Measurements from ENCODE around the gene CEACAM1.
A peak's percentile ranks its signal among the peaks of the same experiment; 100 is the strongest.
"Not testable (repeated sequence)": the region's sequence is repeated elsewhere in the genome, so short reads cannot be mapped to it uniquely, and the experiment has no call there.

CEACAM1 gene

DNA sequence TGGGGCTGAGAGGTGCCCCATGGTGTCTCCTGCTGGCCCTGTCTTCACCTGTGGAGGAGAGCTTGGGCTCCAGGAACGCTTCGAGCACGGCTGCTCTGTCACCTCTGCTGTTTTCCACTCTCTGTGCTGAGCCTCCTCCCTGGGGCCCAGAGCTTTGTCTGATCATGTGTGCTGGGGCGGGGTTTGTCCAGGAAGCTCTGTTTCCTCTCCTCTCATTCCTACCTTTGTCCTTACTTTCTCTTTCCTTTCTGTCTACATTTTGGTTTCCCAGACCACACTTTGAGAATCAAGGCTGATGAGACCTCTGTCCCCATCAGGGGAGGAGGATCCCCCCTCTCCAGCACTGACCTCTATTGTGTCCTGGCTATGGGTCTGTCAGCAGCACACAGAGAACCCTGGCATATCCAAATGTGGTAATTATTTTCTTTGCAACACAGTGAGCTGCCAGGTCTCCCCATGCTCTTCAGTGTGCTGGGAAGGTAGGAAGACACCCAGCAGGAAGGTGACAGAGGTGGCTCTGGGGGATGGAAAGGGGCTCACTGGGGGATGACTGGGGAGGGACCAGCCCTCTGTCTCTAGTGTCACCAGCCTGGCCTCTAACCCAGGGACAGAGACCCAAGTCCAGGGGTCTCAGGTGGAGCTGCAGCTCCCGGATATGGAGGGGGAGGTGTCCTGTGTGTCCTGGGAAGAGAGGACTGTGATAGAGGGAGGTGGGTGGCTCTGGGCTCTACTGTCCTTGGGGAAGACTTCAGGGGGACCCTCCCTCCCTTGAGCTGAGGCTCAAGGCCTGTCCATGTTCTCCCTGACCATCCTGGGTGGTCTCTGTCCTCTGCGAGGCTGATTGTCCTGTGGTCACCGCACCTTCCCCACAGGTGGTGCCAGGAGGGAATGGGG is at the start of gene CEACAM1:
CEACAM1 (minus strand) TSS at position 128 of the 894 bp plus-strand sequence; CDS start at position 21, 107 bp downstream.
- peak; percentile 14 for DNase-seq

DNA sequence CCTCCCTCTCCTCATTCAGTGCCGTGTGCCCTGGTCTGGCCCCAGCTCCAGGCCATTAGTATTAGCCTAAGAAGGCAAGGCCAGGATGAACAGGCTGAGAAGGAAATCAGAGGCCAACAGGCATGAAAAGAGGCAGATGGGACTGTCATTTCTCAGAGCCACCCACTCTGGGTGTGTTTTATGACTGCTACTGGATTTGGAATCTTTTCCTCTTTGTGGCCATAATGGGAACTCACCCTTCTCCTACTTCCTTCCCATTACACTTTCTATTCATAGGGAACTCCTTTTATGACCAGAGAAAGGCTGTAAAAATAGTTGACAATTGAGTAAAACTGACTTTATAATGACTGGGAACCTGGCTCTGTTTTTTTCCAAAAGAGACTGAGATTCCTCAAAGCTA is 48.7 kb upstream of the CEACAM1 start:
- no peak for DNase-seq

DNA sequence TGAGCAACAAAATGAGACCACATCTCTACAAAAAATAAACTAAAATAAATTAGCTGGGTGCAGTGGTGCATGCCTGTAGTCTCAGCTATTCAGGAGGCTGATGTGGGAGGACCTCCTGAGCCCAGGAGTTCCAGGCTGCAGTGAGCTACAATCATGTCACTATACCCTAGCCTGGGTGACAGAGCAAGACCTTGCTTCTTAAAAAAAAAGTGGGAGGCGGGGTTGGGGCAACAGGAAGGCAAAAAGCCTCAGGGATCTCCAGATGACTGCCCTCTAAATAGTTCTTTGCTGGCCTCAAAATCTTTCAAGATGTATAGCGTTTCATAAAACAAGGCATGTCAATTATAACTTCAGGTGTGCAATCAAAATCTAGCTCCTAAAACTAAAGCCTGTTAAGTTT is 48.0 kb upstream of the CEACAM1 start:
- no peak for DNase-seq

DNA sequence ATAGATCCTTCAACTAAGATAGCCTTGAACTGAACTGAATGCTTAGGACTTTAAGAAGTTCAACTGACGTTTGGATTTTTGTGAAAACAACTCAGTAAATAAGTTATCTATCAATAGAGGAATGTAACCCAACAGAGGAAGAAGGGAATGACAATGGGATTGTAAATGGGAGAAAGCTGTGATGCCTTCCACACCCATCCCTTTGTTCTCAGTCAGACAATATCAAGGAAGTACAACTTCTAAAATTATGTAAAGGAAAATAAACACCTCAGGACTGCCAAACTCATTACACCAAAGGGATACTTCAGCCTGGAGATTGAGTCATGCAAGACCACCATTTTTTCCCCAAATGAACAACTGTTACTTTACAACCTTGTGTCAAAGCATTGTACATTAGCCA is 45.4 kb upstream of the CEACAM1 start:
- DNase-seq: no peak

DNA sequence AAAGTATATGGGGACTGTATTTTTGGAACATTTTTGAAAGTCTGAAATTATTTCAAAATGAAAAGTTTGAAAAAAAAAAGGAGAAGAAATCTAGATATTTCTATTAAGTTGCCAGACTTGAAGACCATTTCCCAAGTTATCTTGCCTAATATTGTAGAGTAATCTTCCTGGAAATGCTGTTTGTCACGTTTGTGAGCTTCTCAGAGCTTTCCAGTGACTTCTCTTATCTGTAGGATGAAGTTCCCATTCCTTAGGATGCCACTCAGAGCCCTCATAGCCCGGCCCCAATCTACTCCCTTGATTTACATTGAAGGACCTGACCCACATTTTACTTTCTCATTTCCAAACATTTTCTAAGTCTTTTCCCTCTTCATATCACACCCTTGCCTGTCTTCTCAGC is 42.8 kb upstream of the CEACAM1 start:
- no peak for DNase-seq

DNA sequence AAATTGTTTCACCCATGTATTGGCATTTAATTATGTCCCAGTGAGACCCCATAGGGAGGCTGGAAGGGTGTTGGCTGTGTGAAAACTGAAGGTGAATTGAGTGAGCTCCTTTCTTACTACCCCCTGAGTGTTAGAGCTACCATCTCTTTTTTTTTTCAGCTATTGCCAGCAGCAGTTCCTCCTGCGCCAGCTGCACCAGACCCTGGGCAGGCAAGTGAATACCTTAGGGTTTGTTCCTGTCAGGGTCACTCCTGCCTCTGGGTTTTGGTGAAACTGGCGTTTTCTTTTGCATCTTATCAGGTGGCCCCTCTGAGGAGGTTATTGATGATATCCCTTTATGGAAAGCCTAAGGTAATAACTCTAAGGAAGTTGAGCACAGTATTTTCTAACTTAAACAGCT is 40.9 kb upstream of the CEACAM1 start:
- DNase-seq: no peak

DNA sequence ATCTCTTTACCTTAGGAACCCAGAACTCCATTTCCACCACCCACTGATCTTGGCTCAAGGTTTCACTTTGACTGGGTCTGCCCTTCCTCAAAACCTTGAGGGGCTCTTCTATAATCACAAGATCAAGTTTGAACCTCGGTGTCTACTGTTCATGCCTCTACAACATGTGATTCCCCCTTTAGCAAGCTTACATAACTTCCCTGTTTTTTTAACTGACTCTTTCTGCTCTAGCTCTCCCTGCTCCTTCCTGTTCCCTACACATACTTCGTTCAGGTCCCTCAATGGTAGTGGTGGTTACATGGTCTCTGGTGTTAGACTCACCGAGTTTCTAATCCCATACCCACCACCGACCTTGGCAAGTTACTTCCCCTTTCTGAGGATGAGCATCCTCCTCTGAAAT is 39.7 kb upstream of the CEACAM1 start:
- DNase-seq: no peak

DNA sequence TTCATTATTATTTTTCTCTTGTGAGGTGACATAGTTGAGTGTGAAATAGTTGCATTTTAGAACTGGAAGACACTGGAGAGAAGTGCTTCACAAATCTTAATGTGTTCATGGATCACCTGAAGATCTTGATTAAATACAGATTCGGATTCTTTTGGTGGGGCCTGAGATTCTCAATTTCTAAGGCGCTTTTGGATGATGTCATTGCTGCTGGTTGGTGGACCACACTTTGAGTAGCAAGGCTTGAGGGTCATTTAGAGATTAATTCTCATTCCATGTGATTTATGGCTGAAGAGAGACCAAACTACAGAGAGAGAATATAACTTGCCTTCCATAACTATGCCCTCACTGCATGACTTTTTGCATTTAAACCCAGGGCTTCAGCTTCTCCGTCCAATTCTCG is 39.3 kb upstream of the CEACAM1 start:
- DNase-seq: no peak

DNA sequence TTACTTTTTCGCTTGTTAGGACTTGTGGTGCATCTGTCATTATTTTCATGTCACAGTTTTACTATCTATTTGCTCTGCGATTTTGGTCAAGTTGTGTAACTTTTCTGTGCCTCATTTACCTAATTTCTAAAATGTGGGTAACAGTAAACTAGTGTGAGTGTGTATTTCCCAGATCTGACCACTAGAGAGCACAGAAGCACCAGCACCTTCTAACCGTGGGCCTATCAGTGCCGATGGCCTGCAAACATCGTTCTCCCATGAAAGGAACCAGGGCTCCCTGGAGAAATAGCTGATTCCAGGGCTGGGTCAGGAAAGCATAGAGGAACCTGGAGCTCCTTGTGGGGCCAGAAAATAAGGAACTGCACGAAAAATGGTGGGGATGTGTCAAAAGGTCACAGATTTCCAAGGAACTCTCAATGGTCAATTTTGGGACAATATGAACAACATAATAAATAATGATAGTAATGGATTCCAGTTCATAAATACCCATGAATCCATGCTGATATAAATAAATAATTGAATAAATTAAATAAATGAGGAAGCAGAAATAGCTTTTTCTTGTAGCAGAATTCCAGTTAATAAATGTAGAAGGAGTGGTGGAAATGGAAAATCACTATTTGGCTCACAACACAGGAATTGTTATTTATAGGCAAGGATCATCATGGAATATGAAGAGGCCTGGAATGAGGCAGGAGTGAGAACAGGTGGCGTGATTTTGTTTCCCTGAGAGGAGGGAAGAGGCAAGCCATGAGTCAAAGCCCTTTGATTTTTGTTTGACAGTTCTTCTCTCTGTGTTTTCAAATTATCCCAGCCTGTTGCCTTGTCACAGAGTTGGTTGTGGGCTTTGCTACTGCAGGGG is 35.3 kb upstream of the CEACAM1 start:
- peak; percentile 62 for DNase-seq

DNA sequence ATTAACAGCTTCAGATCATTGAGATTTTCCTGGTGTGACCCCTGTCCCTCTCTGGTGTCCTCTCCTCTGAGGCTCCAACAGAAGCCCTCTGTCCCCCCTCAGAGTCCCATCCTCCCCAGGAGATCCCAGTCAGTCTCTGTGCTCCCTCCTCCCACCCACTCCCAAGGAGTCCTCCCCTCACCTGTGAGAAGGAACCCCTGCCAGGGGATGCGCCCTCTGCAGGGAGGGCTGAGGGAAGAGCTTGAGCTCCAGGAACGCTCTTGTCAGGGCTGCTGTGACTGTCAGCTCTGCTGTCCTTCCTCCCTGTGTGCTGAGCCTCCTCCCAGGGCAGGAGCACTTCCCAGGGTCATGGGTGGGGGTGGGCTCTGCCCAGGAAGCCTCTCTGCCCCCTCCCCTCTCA is 33.2 kb upstream of the CEACAM1 start:
- DNase-seq: no peak

DNA sequence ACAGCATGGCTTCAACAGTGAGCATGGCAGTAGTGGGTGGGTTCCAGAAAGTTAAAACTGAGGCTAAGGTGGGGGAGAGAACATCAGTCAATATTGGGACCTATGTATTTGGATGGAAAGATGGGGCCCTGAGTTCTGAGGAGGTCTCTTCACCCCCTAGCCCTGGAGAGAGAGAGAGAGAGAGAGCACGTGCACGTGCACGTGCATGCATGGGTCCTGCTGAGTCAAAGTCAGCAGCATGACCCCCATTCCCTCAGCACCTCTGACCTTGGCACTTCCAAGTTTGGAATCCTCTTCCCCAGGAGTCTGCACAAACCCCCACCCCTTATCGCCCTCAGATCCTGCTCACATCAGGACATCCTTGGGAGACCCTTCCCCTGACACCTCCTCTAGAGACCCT is 32.5 kb upstream of the CEACAM1 start:
- DNase-seq: no peak

DNA sequence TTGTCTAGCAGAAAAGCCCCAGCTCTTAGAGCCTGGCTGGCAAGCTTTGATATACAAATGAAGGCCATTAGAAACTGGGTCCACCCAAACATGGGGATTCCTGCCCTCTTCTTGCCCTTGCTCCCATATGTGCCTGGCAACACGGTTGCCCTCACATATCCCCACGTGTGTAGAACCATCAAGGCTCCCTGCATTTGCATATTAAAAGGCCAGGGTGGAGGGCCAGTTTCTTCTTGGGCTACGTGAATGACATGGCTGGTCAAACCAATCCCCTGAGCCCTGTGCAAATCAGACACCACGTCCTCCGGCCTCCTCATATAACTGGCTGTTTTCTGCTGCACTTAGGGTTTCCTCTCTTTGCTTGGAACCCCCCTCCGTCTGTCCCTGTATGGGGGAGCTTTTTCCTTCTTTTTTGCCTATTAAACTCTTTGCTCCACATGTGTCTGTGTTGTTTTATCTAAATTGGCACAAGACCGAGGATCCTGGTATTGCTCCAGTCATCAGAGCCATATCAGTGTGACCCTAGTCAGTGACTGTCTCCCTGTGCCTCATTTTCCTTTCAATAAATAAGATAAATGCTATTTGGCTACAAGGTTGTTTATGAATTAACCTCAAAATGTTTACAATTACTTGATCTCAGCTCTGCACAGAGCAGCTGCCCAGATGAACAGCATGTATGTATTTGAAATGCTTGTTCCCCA is 30.3 kb upstream of the CEACAM1 start:
- DNase-seq: no peak

DNA sequence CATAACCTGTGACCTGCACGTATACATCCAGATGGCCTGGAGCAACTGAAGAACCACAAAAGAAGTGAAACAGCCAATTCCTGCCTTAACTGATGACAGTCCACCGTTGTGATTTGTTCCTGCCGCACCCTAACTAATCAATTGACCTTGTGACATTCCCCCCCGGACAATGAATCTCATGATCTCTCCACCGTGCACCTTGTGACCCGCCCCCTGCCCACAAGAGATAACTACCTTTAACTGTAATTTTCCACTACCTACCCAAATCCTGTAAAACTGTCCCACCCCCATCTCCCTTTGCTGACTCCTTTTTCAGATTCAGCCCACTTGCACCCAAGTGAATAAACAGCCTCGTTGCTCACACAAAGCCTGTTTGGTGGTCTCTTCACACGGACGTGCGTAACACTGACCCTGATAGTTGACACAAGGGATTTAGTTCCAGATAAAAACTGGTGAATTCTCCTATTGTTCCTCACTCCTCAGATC is 29.1 kb upstream of the CEACAM1 start:
- not testable (repeated sequence) for DNase-seq

DNA sequence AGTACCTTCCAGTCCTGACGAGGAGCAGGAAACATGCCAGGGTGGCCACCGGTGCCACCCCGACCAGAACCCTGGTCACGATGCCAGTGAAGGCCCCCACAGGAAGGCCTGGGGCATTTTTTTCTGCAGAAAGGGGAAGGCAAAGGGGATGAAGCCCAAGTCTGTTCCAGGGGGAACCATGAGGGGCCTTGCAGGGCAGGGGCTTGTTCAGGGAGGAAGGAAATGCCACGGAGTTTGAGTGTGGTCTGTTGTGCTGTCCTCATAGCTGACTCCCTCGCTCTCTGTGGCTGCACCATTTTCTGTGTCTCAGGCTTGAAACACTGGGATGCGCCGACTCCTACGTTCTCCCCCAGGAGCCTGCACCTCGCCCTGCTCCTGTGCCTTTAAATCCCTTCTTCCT is 27.5 kb upstream of the CEACAM1 start:
- DNase-seq: no peak

DNA sequence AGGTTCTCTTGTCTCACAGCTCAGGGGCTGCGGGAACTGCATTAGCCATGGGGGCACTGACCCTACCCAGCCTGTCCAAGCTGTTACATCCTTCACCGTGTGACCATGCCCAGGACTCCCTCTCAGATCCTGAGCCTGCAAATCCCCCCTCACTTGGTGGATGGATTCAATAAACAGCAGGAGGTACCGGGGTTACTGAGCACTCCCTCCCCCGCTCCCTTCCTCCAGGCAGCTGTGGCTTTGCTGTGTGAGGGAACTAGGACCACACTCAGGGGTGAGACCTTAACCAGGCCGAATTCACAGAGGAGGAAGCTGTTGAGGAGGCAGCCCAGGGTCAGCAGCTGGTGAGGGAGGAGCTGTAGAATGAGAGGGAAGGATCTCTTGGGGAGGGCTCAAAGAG is 27.0 kb upstream of the CEACAM1 start:
- DNase-seq: no peak

DNA sequence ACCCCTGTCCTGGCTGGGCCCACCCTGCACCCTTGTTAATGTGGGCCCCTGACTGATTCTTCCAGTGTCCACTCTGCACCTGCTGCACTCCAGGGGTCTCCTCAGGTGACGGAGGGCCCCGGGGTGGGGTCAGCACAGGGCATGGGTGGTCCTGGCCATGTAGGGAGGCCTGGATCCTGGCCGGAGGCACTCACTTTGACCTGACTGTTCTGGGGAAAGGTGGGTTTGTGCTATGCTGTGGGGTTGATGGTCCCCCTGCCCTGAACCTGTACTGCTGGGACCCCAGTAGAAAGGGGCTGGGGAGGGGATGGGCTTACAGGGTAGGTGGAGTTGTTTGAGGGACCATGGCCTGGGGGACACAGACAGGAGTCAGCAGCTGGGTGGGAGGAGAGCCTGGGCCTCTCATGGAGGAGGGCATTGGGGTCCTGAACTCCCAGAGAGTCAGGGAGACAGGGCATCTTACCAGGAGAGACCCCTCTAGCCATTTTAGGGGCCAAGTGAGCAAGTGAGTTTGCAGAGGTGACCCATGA is 25.8 kb upstream of the CEACAM1 start:
- DNase-seq: no peak

DNA sequence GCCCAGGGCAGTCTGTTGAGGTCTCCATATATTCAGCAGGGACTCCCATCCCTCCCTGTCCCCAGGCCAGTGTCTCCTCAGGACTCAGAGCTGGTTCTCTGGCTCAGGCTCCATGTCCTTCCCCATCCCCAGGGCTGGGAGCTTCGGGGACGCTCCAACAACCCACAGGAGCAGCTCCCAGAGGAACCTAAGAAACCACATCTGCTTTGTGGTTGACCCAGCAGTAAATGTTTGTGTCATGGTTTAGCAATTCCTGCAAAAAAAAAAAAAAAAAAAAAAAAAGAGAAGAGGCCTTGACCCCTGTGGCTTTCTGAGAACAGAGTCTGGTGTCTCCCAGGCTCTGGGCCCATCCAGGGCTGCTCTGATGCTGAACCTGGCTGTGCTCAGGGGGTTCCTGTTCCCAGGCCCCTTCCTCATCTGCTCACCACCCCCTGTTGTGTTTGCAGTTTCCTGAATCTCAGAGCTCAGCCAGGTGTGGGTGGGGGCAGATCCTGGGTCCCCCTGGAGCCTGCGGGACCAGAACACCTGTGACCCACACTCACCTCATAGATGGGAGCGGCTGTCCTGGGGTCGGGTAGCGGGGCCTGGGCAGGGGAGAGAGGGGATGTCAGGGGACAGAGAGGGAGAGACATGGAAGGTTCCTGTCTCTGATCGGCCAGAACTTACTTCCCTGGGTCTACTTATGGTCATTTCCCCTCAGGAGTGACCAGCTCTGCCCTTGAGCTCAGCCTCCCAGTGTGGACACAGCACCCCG is 25.2 kb upstream of the CEACAM1 start:
- no peak for DNase-seq

DNA sequence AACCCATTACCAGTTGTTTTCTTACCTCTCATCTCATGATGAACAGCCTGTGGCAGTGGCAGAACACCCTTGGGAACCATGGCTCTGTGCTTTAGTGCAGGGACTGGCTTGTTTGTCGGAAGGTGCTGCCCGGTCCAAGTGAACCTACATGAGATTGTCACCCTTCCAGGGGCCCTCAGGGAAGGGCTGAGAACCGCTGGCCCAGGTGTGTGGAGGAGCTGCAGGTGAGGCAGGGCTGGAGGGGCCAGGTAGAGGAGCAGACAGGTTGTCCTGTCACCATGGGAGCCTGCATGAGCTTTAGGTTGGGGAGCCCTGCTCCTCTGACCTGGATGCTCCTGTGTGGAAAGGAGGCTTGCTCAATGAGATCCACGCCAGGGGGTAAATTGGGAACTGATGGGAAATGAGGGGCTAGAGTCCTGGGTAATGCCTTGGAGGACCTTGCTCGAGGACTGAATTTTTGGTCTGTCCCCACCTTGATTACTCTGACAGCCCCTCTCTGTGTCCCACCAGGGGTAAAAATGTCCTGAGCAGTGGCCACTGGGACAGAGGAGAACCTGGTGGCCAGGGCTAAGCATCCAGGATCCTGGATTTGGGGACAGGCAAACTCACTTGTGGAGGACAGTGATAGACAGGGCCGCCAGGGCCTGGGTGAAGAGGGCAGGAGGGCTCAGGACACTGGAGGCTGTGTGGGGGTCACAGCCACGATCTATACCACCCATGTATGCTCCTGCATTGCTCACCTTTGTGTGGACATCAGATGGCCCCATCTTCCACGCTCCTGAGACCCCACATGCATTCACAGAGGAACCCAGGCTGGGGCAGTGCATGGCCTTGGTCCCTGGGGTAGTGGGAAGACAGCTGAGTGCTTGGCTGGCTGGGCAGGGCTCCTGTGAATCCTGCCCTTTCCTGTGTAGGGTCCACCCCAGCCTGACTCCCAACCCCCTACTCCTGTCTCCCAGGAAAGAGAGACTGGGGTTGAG is 24.1 kb upstream of the CEACAM1 start:
- DNase-seq: no peak

DNA sequence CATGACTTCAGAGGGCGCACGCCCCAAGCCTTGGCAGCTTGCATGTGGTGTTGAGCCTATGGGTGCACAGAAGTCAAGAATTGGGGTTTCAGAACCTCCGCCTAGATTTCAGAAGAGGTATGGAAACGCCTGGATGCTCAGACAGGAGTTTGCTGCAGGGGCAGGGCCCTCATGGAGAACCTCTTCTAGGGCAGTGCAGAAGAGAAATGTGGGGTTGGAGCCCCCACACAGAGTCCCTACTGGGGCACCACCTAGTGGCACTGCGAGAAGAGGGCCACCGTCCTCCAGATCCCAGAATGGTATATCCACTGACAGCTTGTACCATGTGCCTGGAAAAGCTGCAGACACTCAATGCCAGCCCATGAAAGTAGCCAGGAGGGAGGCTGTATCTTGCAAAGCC is 22.2 kb upstream of the CEACAM1 start:
- not testable (repeated sequence) for DNase-seq

DNA sequence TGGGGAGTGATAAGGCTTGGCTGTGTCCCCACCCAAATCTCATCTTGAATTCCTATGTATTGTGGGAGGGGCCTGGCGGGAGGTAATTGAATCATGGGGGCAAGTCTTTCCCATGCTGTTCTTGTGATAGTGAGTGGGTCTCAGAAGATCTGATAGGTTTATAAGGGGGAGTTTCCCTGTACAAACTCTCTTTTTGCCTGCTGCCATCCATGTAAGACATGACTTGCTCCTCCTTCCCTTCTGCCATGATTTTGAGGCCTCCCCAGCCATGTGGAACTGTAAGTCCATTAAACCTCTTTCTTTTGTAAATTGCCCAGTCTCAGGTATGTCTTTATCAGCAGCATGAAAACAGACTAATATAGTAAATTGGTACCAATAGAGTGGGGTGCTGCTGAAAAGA is 20.8 kb upstream of the CEACAM1 start:
- DNase-seq: not testable (repeated sequence)

DNA sequence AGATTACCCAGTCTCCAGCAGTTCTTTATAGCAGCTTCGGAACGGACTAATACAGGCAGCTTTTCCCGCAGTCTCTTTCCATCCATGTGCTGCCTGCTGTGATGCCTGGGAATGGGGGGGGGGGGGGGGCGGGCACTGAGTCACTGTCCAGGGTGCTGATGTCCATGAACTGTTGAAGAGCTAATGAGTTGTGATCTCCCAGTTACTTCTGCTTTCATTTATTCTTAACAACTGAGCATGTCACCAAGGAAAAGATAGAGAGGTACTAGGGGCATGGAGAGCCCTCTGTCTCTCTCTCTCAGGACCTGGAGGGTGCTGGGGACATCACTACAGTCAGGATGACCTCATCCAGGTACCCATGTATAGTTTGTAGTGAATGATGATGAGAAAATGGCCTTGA is 20.3 kb upstream of the CEACAM1 start:
- DNase-seq: no peak
